A673 (cell line): ENCODE data around the gene CLMP. TPM values are rescaled to one million over a fixed set of nuclear protein-coding genes. Genes with fewer than 3 reads are reported as not detected.
A peak's percentile ranks its signal among the peaks of the same experiment; 100 is the strongest.
"Not testable (repeated sequence)": the region's sequence is repeated elsewhere in the genome, so short reads cannot be mapped to it uniquely, and the experiment has no call there.

Experiments used
- BruUV-seq: library from RNA; stranded (reverse); fragments of 400-500 nt; replicated peaks from 2 replicates; lab custom pipeline; 2021; lab: Mats Ljungman, UMichigan
- CTCF ChIA-PET: fragments of 300-600 bp; sonication (Branson Sonifier 250); formaldehyde crosslinking; loops from one replicate; lab custom pipeline; 2022; ENCODE audit warnings: antibody characterized with exemption; lab: Charles Lee
- POLR2A ChIA-PET: fragments of 300-600 bp; sonication (Branson Sonifier 250); formaldehyde crosslinking; loops from one replicate; lab custom pipeline; 2022; ENCODE audit warnings: antibody characterized with exemption; ENCODE audit not compliant: low non-redundant PET; lab: Charles Lee
- DNase-seq: peaks from one replicate; pipeline ENCODE4 v3.0.0-alpha.2; 2015; ENCODE audit warnings: low spot score
- H3K27ac ChIP-seq: fragments of 200-600 bp; sonication (generic); 2 replicates; pipeline ENCODE4 v1.5.1; 2016; ENCODE audit warnings: mixed run types, low read depth, mild to moderate bottlenecking, mixed read lengths, antibody characterized with exemption, low read length; ENCODE audit not compliant: poor library complexity, severe bottlenecking
- H3K27me3 ChIP-seq: fragments of 200-600 bp; sonication (generic); replicated peaks from 2 replicates; pipeline ENCODE4 v1.6.1; 2017; ENCODE audit warnings: mixed run types, low read depth, mild to moderate bottlenecking, mixed read lengths, antibody characterized with exemption, low read length; ENCODE audit not compliant: insufficient read depth, poor library complexity
- H3K36me3 ChIP-seq: fragments of 200-600 bp; sonication (generic); 2 replicates; pipeline ENCODE4 v1.6.1; 2016; ENCODE audit warnings: mixed run types, mild to moderate bottlenecking, mixed read lengths, antibody characterized with exemption, low read length; ENCODE audit not compliant: insufficient read depth, poor library complexity, severe bottlenecking
- H3K4me1 ChIP-seq: fragments of 200-600 bp; sonication (generic); 2 replicates; pipeline ENCODE4 v1.6.1; 2017; ENCODE audit warnings: mixed run types, mild to moderate bottlenecking, mixed read lengths, antibody characterized with exemption, low read length; ENCODE audit not compliant: insufficient read depth, poor library complexity, severe bottlenecking
- H3K4me3 ChIP-seq: fragments of 200-600 bp; sonication (generic); 2 replicates; pipeline ENCODE4 v1.5.1; 2016; ENCODE audit warnings: low read depth, mixed run types, mild to moderate bottlenecking, mixed read lengths, low read length; ENCODE audit not compliant: poor library complexity, severe bottlenecking
- H3K9me3 ChIP-seq: fragments of 200-600 bp; sonication (generic); 2 replicates; pipeline ENCODE4 v1.6.1; 2016; ENCODE audit warnings: mixed run types, low read depth, mild to moderate bottlenecking, mixed read lengths, antibody characterized with exemption, low read length; ENCODE audit not compliant: poor library complexity, severe bottlenecking
- EZH2 ChIP-seq: fragments of 200-600 bp; sonication (generic); IDR thresholded peaks from 2 replicates; pipeline ENCODE4 v1.6.1; 2017; ENCODE audit warnings: borderline replicate concordance, low read depth, mild to moderate bottlenecking, mixed read lengths, antibody characterized with exemption, low read length; ENCODE audit not compliant: poor library complexity, severe bottlenecking
- intact Hi-C: fragments of 100-400 bp; cut with micrococcal nuclease; formaldehyde crosslinking; loops from one replicate; pipeline ENCODE4 v1.10.0; 2022; ENCODE audit not compliant: unreplicated experiment
- total RNA-seq: library from RNA; stranded (reverse); gene quantifications from 2 replicates; pipeline ENCODE4 v1.2.3, GENCODE V29; 2021
- TF ChIP-seq, protein P1 (sequence below): fragments of 300-800, 200-600 bp; sonication (generic); conservative IDR thresholded peaks from 2 replicates; pipeline ENCODE4 v1.5.1; 2017; ENCODE audit warnings: low read depth, mild to moderate bottlenecking, antibody characterized with exemption, low read length, moderate library complexity, mixed read lengths

CLMP gene
- total RNA-seq, 1 experiment from 2014 or later, result 62.6 TPM

GRCh38 chr11:123159183-123159857 lies 35.7 kb downstream of the CLMP start:
- no TSS peak for BruUV-seq
- peaks cover 57% of the 10 kb centered on the region for H3K4me1 ChIP-seq
- TF ChIP-seq, protein P1, sequence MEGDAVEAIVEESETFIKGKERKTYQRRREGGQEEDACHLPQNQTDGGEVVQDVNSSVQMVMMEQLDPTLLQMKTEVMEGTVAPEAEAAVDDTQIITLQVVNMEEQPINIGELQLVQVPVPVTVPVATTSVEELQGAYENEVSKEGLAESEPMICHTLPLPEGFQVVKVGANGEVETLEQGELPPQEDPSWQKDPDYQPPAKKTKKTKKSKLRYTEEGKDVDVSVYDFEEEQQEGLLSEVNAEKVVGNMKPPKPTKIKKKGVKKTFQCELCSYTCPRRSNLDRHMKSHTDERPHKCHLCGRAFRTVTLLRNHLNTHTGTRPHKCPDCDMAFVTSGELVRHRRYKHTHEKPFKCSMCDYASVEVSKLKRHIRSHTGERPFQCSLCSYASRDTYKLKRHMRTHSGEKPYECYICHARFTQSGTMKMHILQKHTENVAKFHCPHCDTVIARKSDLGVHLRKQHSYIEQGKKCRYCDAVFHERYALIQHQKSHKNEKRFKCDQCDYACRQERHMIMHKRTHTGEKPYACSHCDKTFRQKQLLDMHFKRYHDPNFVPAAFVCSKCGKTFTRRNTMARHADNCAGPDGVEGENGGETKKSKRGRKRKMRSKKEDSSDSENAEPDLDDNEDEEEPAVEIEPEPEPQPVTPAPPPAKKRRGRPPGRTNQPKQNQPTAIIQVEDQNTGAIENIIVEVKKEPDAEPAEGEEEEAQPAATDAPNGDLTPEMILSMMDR, result no peak
- TF ChIP-seq EZH2, result no peak
- no peaks in the 10 kb centered on the region for H3K9me3 ChIP-seq
- H3K4me3 ChIP-seq, result no peak overlapping the region
- no peaks in the 10 kb centered on the region for H3K36me3 ChIP-seq
- DNase-seq, result peak; percentile 43
- peak overlapping the region; percentile 57 for H3K27ac ChIP-seq
- POLR2A ChIA-PET, result no interaction called here
- CTCF ChIA-PET, result no interaction called here
- H3K27me3 ChIP-seq, result no peaks in the 10 kb centered on the region
- intact Hi-C loops, result no loop called here

DNA sequence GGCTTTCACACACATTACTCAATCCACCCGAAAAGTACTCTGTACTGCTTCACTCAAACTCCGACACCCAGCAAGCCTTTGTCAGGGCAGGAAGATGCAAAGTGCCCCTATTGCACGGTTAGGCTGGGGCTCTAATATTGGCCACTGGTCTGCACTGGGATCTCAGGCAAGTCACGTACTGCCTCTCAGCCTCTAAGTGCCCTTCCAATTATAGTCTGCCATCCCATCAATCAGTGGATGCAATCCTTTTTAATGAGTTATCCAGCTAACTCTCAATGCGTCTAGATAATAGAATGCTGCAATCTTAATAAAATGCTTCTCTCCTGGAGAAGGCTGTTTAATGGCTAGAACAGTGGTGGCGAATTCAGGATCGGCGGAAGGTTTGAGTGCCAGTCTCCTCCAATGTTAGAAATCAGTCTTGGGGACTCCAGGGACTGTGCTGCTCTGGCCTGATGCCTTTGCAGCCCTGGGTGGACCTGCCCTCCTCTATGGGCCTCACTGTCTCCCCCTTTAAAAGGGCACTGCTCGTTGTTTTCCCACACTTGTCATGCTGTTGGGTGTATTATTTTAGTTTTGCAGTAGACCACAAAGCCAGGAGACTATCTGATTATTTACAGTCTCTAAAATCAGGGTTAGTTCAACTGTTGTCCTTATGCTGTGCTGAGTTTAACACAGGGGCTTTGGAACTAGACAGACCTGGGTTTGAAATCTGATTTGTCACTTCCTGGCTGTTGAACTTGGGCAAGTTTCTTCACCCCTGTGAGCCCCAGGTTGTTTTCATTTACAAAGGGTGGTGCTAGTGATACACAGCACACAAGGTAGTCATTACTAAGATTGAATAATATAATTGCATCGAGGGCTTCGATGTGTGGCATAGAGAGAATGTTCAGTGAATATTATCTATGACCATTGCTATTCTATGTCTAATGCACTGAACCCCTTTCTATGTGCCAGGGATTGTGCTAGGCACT lies 36.7 kb downstream of the CLMP start:
- DNase-seq, result no peak
- POLR2A ChIA-PET, result no interaction called here
- CTCF ChIA-PET, result no interaction called here
- H3K36me3 ChIP-seq, result no peaks in the 10 kb centered on the region
- peak overlapping the region; percentile 57 for H3K27ac ChIP-seq
- H3K4me3 ChIP-seq, result no peak overlapping the region
- TF ChIP-seq, protein P1, result no peak
- TF ChIP-seq EZH2, result no peak
- H3K9me3 ChIP-seq, result no peaks in the 10 kb centered on the region
- H3K27me3 ChIP-seq, result no peaks in the 10 kb centered on the region
- no TSS peak for BruUV-seq
- intact Hi-C loops, result no loop called here
- peaks cover 49% of the 10 kb centered on the region for H3K4me1 ChIP-seq

- POLR2A ChIA-PET, result interaction anchor here (0.6 to 1.0 kb wide), 2 partner anchors 91 kb away, joined by 4 to 6 read pairs; partner anchors contain the start of gene HSPA8
- H3K36me3 ChIP-seq, result no peaks in the 10 kb centered on the region
Measured at GRCh38 chr11:123152951-123153350, 42.1 kb downstream of the CLMP start.

GRCh38 chr11:123152346-123152745 lies 42.7 kb downstream of the CLMP start:
- ChIA-PET POLR2A (interaction anchor here (1.0 kb wide), 1 partner anchor 90 kb away, joined by 4 read pairs; the partner anchor contains the start of gene HSPA8), CTCF (interaction anchor here (0.8 to 1.0 kb wide), 3 partner anchors 11 to 95 kb away, joined by 3 to 5 read pairs (median 4); no protein-coding TSS in a partner anchor)
- H3K4me3 ChIP-seq, intact Hi-C loops, H3K36me3 ChIP-seq, BruUV-seq, H3K27me3 ChIP-seq, H3K9me3 ChIP-seq, DNase-seq: not testable (repeated sequence)
- peaks cover 12% of the 10 kb centered on the region for H3K4me1 ChIP-seq
- H3K27ac ChIP-seq, result peak overlapping the region; percentile 14

More at GRCh38 chr11:123152951-123153350, 42.1 kb downstream of the CLMP start:
- TF ChIP-seq EZH2, result no peak
- TF ChIP-seq, protein P1, result no peak
- CTCF ChIA-PET, result interaction anchor here (0.8 to 1.0 kb wide), 3 partner anchors 11 to 94 kb away, joined by 3 to 5 read pairs (median 4); no protein-coding TSS in a partner anchor
- H3K9me3 ChIP-seq, result no peaks in the 10 kb centered on the region
- H3K4me1 ChIP-seq, result peaks cover 18% of the 10 kb centered on the region
- intact Hi-C loops, result no loop called here
- BruUV-seq, result no TSS peak
- DNase-seq, result no peak
- peak overlapping the region; percentile 14 for H3K27ac ChIP-seq
- no peak overlapping the region for H3K4me3 ChIP-seq
- no peaks in the 10 kb centered on the region for H3K27me3 ChIP-seq
